ENCODE measurements around the gene LPCAT2. TPM values are rescaled to one million over a fixed set of nuclear protein-coding genes. Genes with fewer than 3 reads are reported as not detected.

The LPCAT2 gene
- total RNA-seq, 1 experiment from 2014 or later = 25.2 TPM

DNA sequence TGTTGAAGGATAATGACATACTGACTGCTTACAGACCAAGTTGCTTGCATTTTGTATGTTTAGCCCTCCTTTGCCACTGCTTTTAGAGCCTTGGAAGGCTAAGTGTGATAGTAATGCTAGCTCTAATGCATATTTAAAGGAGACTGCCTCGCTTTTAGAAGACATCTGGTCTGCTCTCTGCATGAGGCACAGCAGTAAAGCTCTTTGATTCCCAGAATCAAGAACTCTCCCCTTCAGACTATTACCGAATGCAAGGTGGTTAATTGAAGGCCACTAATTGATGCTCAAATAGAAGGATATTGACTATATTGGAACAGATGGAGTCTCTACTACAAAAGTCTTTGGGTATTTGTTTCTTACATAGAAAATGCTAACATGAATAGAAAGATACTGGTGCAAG is 76.8 kb downstream of the LPCAT2 start:
- ChIA-PET POLR2A (no interaction called here), CTCF (no interaction called here)
- Mint-ChIP-seq H3K9me3 (ENCODE audit: unreplicated experiment) (no peaks in the 10 kb centered on the region), H3K27ac (ENCODE audit: unreplicated experiment) (no peak overlapping the region), H3K4me1 (ENCODE audit: low read depth, unreplicated experiment) (no peaks in the 10 kb centered on the region), H3K4me3 (ENCODE audit: unreplicated experiment) (no peak overlapping the region), H3K27me3 (ENCODE audit: insufficient read depth, unreplicated experiment) (peaks cover 2% of the 10 kb centered on the region), H3K36me3 (ENCODE audit: insufficient read depth, unreplicated experiment) (no peaks in the 10 kb centered on the region)
- Histone ChIP-seq H3K4me3 (ENCODE audit: low read depth, low read length) (no peak overlapping the region), H3K9me3 (no peaks in the 10 kb centered on the region), H3K36me3 (ENCODE audit: control insufficient read depth, insufficient read depth, low read length) (no peaks in the 10 kb centered on the region), H3K4me1 (no peaks in the 10 kb centered on the region), H3K27me3 (replicated peaks; ENCODE audit: control insufficient read depth, insufficient read depth, low read length) (no peaks in the 10 kb centered on the region)
- intact Hi-C loops (cut with micrococcal nuclease; ENCODE audit: unreplicated experiment) = no loop called here
- DNase-seq = no peak
- TF ChIP-seq, protein P1, sequence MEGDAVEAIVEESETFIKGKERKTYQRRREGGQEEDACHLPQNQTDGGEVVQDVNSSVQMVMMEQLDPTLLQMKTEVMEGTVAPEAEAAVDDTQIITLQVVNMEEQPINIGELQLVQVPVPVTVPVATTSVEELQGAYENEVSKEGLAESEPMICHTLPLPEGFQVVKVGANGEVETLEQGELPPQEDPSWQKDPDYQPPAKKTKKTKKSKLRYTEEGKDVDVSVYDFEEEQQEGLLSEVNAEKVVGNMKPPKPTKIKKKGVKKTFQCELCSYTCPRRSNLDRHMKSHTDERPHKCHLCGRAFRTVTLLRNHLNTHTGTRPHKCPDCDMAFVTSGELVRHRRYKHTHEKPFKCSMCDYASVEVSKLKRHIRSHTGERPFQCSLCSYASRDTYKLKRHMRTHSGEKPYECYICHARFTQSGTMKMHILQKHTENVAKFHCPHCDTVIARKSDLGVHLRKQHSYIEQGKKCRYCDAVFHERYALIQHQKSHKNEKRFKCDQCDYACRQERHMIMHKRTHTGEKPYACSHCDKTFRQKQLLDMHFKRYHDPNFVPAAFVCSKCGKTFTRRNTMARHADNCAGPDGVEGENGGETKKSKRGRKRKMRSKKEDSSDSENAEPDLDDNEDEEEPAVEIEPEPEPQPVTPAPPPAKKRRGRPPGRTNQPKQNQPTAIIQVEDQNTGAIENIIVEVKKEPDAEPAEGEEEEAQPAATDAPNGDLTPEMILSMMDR (IDR thresholded peaks at IDR 0.05; ENCODE audit: insufficient read depth in 1 of 2, low read depth in 1 of 2, low read length in 1 of 2, severe bottlenecking in 1 of 2, unreplicated experiment in 1 of 2) = no peak
- BruUV-seq (replicated peaks) = no TSS peak

- Histone ChIP-seq H3K4me1 (no peaks in the 10 kb centered on the region), H3K36me3 (ENCODE audit: control insufficient read depth, insufficient read depth, low read length) (no peaks in the 10 kb centered on the region), H3K9me3 (no peaks in the 10 kb centered on the region), H3K4me3 (ENCODE audit: low read depth, low read length) (no peak overlapping the region), H3K27me3 (replicated peaks; ENCODE audit: control insufficient read depth, insufficient read depth, low read length) (no peaks in the 10 kb centered on the region)
- no TSS peak for BruUV-seq (replicated peaks)
- intact Hi-C loops (cut with micrococcal nuclease; ENCODE audit: unreplicated experiment) = no loop called here
- DNase-seq = no peak
- Mint-ChIP-seq H3K27me3 (ENCODE audit: insufficient read depth, unreplicated experiment) (peaks cover 10% of the 10 kb centered on the region), H3K36me3 (ENCODE audit: insufficient read depth, unreplicated experiment) (no peaks in the 10 kb centered on the region), H3K4me3 (ENCODE audit: unreplicated experiment) (no peak overlapping the region), H3K4me1 (ENCODE audit: low read depth, unreplicated experiment) (no peaks in the 10 kb centered on the region), H3K9me3 (ENCODE audit: unreplicated experiment) (no peaks in the 10 kb centered on the region), H3K27ac (ENCODE audit: unreplicated experiment) (no peak overlapping the region)
- ChIA-PET CTCF (no interaction called here), POLR2A (no interaction called here)
- TF ChIP-seq, protein P1 (IDR thresholded peaks at IDR 0.05; ENCODE audit: insufficient read depth in 1 of 2, low read depth in 1 of 2, low read length in 1 of 2, severe bottlenecking in 1 of 2, unreplicated experiment in 1 of 2) = no peak
These were observed 79.9 kb downstream of the LPCAT2 start for GRCh38 chr16:55588799-55589198.

- ChIA-PET POLR2A (no interaction called here), CTCF (no interaction called here)
- TF ChIP-seq, protein P1 (IDR thresholded peaks at IDR 0.05; ENCODE audit: insufficient read depth in 1 of 2, low read depth in 1 of 2, low read length in 1 of 2, severe bottlenecking in 1 of 2, unreplicated experiment in 1 of 2) = no peak
- no TSS peak for BruUV-seq (replicated peaks)
- no peaks in the 10 kb centered on the region for H3K9me3 Mint-ChIP-seq (ENCODE audit: unreplicated experiment)
- H3K27ac Mint-ChIP-seq (ENCODE audit: unreplicated experiment) = no peak overlapping the region
- H3K27me3 Mint-ChIP-seq (ENCODE audit: insufficient read depth, unreplicated experiment) = peaks cover 10% of the 10 kb centered on the region
- Histone ChIP-seq H3K36me3 (ENCODE audit: control insufficient read depth, insufficient read depth, low read length) (no peaks in the 10 kb centered on the region), H3K9me3 (no peaks in the 10 kb centered on the region; the same call in 1 of the 2 replicates), H3K4me1 (no peaks in the 10 kb centered on the region), H3K27me3 (replicated peaks; ENCODE audit: control insufficient read depth, insufficient read depth, low read length) (no peaks in the 10 kb centered on the region), H3K4me3 (ENCODE audit: low read depth, low read length) (no peak overlapping the region)
- intact Hi-C loops (cut with micrococcal nuclease; ENCODE audit: unreplicated experiment) = no loop called here
- no peaks in the 10 kb centered on the region for H3K4me1 Mint-ChIP-seq (ENCODE audit: low read depth, unreplicated experiment)
- DNase-seq = no peak
- no peaks in the 10 kb centered on the region for H3K36me3 Mint-ChIP-seq (ENCODE audit: insufficient read depth, unreplicated experiment)
- H3K4me3 Mint-ChIP-seq (ENCODE audit: unreplicated experiment) = no peak overlapping the region
These were observed 83.4 kb downstream of the LPCAT2 start for GRCh38 chr16:55592306-55592705.
